Right lobe of liver (tissue), 6 donors: Measurements from ENCODE around the gene CENPV. TPM values are rescaled to one million over a fixed set of nuclear protein-coding genes. Genes with fewer than 3 reads are reported as not detected.
A peak's percentile ranks its signal among the peaks of the same experiment; 100 is the strongest.
"Not testable (repeated sequence)": the region's sequence is repeated elsewhere in the genome, so short reads cannot be mapped to it uniquely, and the experiment has no call there.

ENCODE experiments used
- ATAC-seq, 4 donors: fragments of 200-7000 bp; cut with Tn5 transposase; one replicate each; pipeline ENCODE4 v1.9.1; 2020; ENCODE audit warnings: mild to moderate bottlenecking in 4 of 4, moderate library complexity in 4 of 4
- DNase-seq, 3 donors: peaks; one replicate each; pipeline ENCODE4 v3.0.0-alpha.2; 2020
- H3K27ac ChIP-seq, 3 donors: fragments of 200-600 bp; one replicate each; pipeline ENCODE4 v1.8.0; 2022
- H3K27me3 ChIP-seq, 2 donors: fragments of 200-600 bp; one replicate each; pipeline ENCODE4 v1.8.0; 2022
- H3K36me3 ChIP-seq, 4 donors: fragments of 200-600 bp; sonication (generic) in 1 of 4; one replicate each; pipeline versions ENCODE4 v1.5.1 to v1.8.0; 2017 to 2022; ENCODE audit warnings: control low read depth in 1 of 4
- H3K4me1 ChIP-seq, 4 donors: fragments of 200-600 bp; sonication (generic) in 1 of 4; one replicate each; pipeline versions ENCODE4 v1.5.1 to v1.8.0; 2017 to 2022; ENCODE audit warnings: control low read depth in 1 of 4
- H3K4me3 ChIP-seq, 3 donors: fragments of 200-600 bp; one replicate each; pipeline ENCODE4 v1.8.0; 2022
- H3K9me3 ChIP-seq, 4 donors: fragments of 200-600 bp; sonication (generic) in 1 of 4; one replicate each; pipeline versions ENCODE4 v1.5.1 to v1.8.0; 2017 to 2022; ENCODE audit warnings: control low read depth in 1 of 4
- POLR2A ChIP-seq: fragments of 450-650 bp; IDR thresholded peaks from one replicate; pipeline ENCODE4 v1.6.1; 2017; ENCODE audit warnings: antibody characterized with exemption, mild to moderate bottlenecking
- WGBS: methylation state at CpG from one replicate; pipeline ENCODE4 v1.1.6; 2018; ENCODE audit warnings: low coverage, low lambda C conversion rate; ENCODE audit not compliant: insufficient coverage; ENCODE audit errors: missing lambda C conversion rate; 5-methylcytosine and 5-hydroxymethylcytosine counted together
- intact Hi-C, 2 donors: fragments of 100-400 bp; cut with DNase I; formaldehyde crosslinking; loops; one replicate each; pipeline versions ENCODE4 v1.11.2 to v1.14.1; 2022
- total RNA-seq, 6 experiments: library from RNA; depleted of rRNA in 2 of 6; stranded (reverse); fragments of >200 nt in 2 of 6; fragmentation: NEBNext Ultra II Directional in 3 of 6; extraction: Animal tissue kit (Norgen Biotek cat#: 25700) in 3 of 6; gene quantifications; one replicate each; pipeline versions ENCODE4 v1.1.0 to v1.2.4, GENCODE V29; 2016 to 2023
- TF ChIP-seq, protein P1 (sequence below), 4 donors: fragments of 200-600 bp in 3 of 4; fragments of 450-650 bp in 1 of 4; IDR thresholded peaks; one replicate each; pipeline versions ENCODE4 v1.5.1 to v1.8.0; 2016 to 2022; ENCODE audit warnings: antibody characterized with exemption in 4 of 4, mild to moderate bottlenecking in 2 of 4
- donor health status: DM: no; HTN: yes; CAD: no.
- donor health status: DM: no; HTN: no; CAD: no.
- donor health status: DM: no; HTN: no; CAD: no.
- donor health status: DM: no; HTN: yes; CAD: no.
- donor health status: DM: no; HTN: yes; CAD: no.

The CENPV gene
- total RNA-seq, 6 experiments from 2014 or later, result 19.8 to 34.5 (median 24.8) TPM

DNA sequence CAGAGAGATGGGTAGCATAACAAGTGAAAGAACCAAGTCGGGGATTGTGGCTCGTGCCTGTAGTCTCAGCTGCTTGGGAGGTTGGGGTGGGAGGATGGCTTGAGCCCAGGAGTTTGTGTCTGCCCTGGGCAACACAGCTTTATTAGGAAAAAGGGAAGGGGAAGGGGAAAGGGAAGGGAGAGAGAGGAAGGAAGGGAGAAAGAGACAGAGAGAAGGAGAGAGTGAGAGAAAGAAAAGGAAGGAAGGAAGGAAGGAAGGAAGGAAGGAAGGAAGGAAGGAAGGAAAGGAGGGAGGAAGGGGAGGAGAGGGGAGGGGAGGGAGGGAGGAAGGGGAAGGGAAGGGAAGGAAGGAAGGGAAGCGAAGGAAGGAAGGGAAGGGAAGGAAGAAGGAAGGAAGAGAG is 33.3 kb downstream of the CENPV start:
- Histone ChIP-seq H3K9me3 (no peaks in the 10 kb centered on the region), H3K27me3 (no peaks in the 10 kb centered on the region), H3K27ac (no peak overlapping the region), H3K36me3 (no peaks in the 10 kb centered on the region), H3K4me1 (no peaks in the 10 kb centered on the region), H3K4me3 (no peak overlapping the region)
- ATAC-seq (no peak), DNase-seq (no peak)
- TF ChIP-seq, protein P1, sequence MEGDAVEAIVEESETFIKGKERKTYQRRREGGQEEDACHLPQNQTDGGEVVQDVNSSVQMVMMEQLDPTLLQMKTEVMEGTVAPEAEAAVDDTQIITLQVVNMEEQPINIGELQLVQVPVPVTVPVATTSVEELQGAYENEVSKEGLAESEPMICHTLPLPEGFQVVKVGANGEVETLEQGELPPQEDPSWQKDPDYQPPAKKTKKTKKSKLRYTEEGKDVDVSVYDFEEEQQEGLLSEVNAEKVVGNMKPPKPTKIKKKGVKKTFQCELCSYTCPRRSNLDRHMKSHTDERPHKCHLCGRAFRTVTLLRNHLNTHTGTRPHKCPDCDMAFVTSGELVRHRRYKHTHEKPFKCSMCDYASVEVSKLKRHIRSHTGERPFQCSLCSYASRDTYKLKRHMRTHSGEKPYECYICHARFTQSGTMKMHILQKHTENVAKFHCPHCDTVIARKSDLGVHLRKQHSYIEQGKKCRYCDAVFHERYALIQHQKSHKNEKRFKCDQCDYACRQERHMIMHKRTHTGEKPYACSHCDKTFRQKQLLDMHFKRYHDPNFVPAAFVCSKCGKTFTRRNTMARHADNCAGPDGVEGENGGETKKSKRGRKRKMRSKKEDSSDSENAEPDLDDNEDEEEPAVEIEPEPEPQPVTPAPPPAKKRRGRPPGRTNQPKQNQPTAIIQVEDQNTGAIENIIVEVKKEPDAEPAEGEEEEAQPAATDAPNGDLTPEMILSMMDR (IDR thresholded peaks at IDR 0.05), result no peak
- TF ChIP-seq POLR2A, result no peak
- intact Hi-C loops, result no loop called here
- WGBS, result 89% methylated on average over 3 of the region's 3 CpGs

DNA sequence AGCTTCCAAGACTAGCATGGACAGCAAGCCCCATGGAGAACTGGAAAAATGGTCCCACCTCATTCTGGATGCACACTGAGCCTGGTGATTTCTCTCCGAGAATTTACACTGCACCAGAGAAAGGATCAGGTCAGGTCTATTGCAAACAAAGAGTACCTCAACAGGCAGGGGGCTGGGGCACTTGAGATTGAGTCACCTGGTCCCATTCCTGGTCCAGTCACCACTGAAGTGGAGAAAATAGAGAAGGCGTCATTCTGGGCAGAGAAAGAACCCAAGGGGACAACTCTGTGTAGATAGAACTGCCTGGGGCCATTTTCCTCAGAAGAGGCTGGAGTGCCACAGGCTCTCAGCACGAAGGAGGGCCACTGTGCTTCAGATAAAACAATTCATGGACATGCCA is 38.4 kb downstream of the CENPV start:
- H3K27ac ChIP-seq, result no peak overlapping the region
- intact Hi-C loops, result no loop called here
- DNase-seq, result no peak
- H3K27me3 ChIP-seq, result no peaks in the 10 kb centered on the region
- no CpG with 5 or more reads among the region's 3 CpGs for WGBS
- no peaks in the 10 kb centered on the region for H3K36me3 ChIP-seq
- TF ChIP-seq POLR2A, result no peak
- TF ChIP-seq, protein P1 (IDR thresholded peaks at IDR 0.05), result no peak
- no peak overlapping the region for H3K4me3 ChIP-seq
- ATAC-seq, result no peak
- H3K9me3 ChIP-seq, result no peaks in the 10 kb centered on the region
- H3K4me1 ChIP-seq, result peaks cover 0 to 13% (median 6%) of the 10 kb centered on the region in 4 donors

DNA sequence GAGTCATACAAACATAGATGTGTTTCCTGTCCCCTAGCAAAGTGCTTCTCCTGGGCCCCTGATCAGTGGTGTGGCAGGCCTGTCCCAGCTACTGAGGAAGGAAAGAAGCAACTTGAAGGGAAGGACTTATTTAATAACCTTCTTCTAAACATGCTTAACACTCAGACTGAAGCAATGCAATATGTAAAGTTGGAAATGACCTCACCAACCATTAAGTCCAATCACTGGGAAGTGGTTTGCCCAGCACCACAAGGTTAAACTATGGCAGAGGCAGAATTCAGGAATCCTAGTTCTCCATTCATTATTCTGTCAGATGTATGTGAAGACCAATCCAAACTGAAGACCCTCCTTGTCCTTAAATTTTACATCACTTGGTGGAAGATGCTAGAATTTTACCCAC is 39.1 kb downstream of the CENPV start:
- peaks cover 0 to 13% (median 6%) of the 10 kb centered on the region in 4 donors for H3K4me1 ChIP-seq
- H3K27me3 ChIP-seq, result no peaks in the 10 kb centered on the region
- H3K27ac ChIP-seq, result peak overlapping the region in 2 of 3 donors; percentile 81 to 84
- TF ChIP-seq POLR2A, result no peak
- TF ChIP-seq, protein P1 (IDR thresholded peaks at IDR 0.05), result no peak
- no peaks in the 10 kb centered on the region for H3K36me3 ChIP-seq
- no peak overlapping the region for H3K4me3 ChIP-seq
- no peak for ATAC-seq
- intact Hi-C loops, result no loop called here
- DNase-seq, result no peak
- no peaks in the 10 kb centered on the region for H3K9me3 ChIP-seq

DNA sequence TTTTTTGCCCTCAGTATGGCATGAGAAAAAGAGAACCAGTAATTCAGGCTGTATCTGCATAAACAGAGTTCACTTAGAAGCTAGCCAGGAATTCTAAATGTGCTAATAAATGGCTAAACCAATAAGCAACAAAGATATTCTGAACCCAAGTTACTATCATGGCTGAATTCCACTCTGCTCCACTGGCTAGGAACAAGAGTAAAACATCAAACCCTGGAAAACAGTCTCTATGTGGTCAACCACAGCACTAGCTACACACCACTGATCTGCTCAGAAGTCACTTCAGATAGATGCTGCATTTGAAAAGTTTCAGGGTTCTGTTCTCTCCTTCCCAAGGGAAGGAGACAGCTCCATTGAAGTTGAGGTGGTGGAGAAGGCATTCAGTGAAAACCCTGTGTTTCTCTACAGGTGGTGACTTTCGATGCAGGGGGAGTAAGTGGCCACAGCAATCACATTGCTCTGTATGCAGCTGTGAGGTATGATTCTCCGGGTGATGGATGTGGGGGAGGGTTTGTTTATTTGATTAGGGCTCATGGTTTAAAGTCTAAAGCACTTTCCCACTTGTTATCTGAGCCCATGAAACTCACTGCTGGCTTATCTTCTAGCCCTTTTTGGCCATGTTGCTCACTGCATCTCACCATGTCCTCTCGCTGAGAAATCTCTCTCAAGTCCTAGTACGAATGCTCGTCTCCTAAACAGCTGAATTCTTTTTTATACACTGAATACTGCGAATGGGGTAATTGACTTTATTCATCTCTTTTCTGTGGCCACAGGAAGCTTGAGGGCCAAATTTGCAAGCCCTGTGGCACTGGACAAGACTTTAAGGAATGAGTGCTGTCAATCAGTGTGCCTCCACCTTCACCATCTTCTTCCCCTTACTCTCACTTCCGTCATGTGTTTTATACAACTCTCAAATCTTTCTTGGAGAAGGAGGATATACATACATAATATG is 39.9 kb downstream of the CENPV start:
- TF ChIP-seq, protein P1 (IDR thresholded peaks at IDR 0.05), result no peak
- peak; percentile 59 for TF ChIP-seq POLR2A
- Histone ChIP-seq H3K9me3 (no peaks in the 10 kb centered on the region), H3K36me3 (no peaks in the 10 kb centered on the region), H3K4me3 (no peak overlapping the region), H3K27ac (peak overlapping the region; percentile 24 to 84 (median 81)), H3K4me1 (peaks cover 0 to 13% (median 6%) of the 10 kb centered on the region in 4 donors), H3K27me3 (no peaks in the 10 kb centered on the region)
- WGBS, result 43% methylated on average over 7 of the region's 7 CpGs
- peak; percentile 96 to 97 (median 96) for ATAC-seq
- DNase-seq, result peak in 1 of 3 donors; percentile 71
- intact Hi-C loops, result no loop called here

DNA sequence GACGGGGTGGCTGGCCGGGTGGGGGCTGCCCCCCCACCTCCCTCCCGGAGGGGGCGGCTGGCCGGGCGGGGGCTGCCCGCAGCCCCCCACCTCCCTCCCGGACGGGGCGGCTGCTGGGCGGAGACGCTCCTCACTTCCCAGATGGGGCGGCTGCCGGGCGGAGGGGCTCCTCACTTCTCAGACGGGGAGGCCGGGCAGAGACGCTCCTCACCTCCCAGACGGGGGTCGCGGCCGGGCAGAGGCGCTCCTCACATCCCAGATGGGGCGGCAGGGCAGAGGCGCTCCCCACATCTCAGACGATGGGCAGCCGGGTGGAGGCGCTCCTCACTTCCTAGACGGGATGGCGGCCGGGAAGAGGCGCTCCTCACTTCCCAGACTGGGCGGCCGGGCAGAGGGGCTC is 41.2 kb downstream of the CENPV start:
- H3K9me3 ChIP-seq, intact Hi-C loops, H3K27ac ChIP-seq, H3K36me3 ChIP-seq, DNase-seq, ATAC-seq, H3K27me3 ChIP-seq, H3K4me3 ChIP-seq: not testable (repeated sequence)
- H3K4me1 ChIP-seq, result peaks cover 0 to 13% (median 6%) of the 10 kb centered on the region in 4 donors
- WGBS, result no CpG with 5 or more reads among the region's 34 CpGs
